ENCODE data around the gene OR2A5.

- TF ChIP-seq CTCF (IDR thresholded peaks at IDR 0.05; ENCODE audit: insufficient read depth, low read length) (no peak), SPI1 (IDR thresholded peaks at IDR 0.05; ENCODE audit: borderline replicate concordance, low read depth) (no peak), GABPA (IDR thresholded peaks at IDR 0.05; ENCODE audit: low read depth) (no peak), REST (IDR thresholded peaks at IDR 0.05; ENCODE audit: insufficient replicate concordance, low read depth) (no peak), POLR2AphosphoS5 (IDR thresholded peaks at IDR 0.05; ENCODE audit: low read depth) (no peak)
Measured at GRCh38 chr7:144105211-144105610, 56.5 kb downstream of the OR2A5 start.

Data from HL-60 (cell line).